Neural progenitor cell (in vitro differentiated cells): ENCODE data around the gene ATP2B3. TPM values are rescaled to one million over a fixed set of nuclear protein-coding genes. Genes with fewer than 3 reads are reported as not detected.
A peak's percentile ranks its signal among the peaks of the same experiment; 100 is the strongest.

Experiments used
- DNase-seq: peaks from one replicate; pipeline ENCODE4 v3.0.0-alpha.2; 2016; ENCODE audit warnings: low spot score
- H2AFZ ChIP-seq: fragments of 200-600 bp; sonication (generic); replicated peaks from 2 replicates; pipeline ENCODE4 v1.6.1; 2016; ENCODE audit warnings: antibody characterized with exemption
- H3F3A ChIP-seq: fragments of 200-600 bp; sonication (generic); 2 replicates; pipeline ENCODE4 v1.6.1; 2016; ENCODE audit warnings: antibody characterized with exemption, low read depth
- H3K27ac ChIP-seq: fragments of 200-600 bp; sonication (generic); 2 replicates; pipeline ENCODE4 v1.5.1; 2016; ENCODE audit warnings: mild to moderate bottlenecking
- H3K27me3 ChIP-seq: fragments of 200-600 bp; sonication (generic); 2 replicates; pipeline ENCODE4 v1.6.1; 2016; ENCODE audit warnings: mild to moderate bottlenecking, moderate library complexity
- H3K36me3 ChIP-seq: fragments of 200-600 bp; sonication (generic); 2 replicates; pipeline ENCODE4 v1.5.1; 2016
- H3K4me1 ChIP-seq: fragments of 200-600 bp; sonication (generic); 2 replicates; pipeline ENCODE4 v1.6.1; 2016; ENCODE audit warnings: mixed run types
- H3K4me2 ChIP-seq: fragments of 200-600 bp; sonication (generic); 2 replicates; pipeline ENCODE4 v1.6.1; 2016
- H3K4me3 ChIP-seq: fragments of 200-600 bp; sonication (generic); 2 replicates; pipeline ENCODE4 v1.5.1; 2016
- H3K79me2 ChIP-seq: fragments of 200-600 bp; sonication (generic); 2 replicates; pipeline ENCODE4 v1.6.1; 2016; ENCODE audit warnings: low read depth
- H3K9ac ChIP-seq: fragments of 200-600 bp; sonication (generic); 2 replicates; pipeline ENCODE4 v1.6.1; 2016
- H3K9me3 ChIP-seq: fragments of 200-600 bp; sonication (generic); 2 replicates; pipeline ENCODE4 v1.5.1; 2016; ENCODE audit warnings: low read depth
- H4K20me1 ChIP-seq: fragments of 200-600 bp; sonication (generic); 2 replicates; pipeline ENCODE4 v1.6.1; 2016; ENCODE audit warnings: low read depth
- H3K27ac Mint-ChIP-seq: 3 replicates; pipeline ENCODE4 v1.8.0; 2021; ENCODE audit warnings: mixed read lengths
- H3K27me3 Mint-ChIP-seq: 2 replicates; pipeline ENCODE4 v1.8.0; 2022; ENCODE audit warnings: low read depth, mild to moderate bottlenecking, inconsistent platforms, moderate library complexity, mixed read lengths; ENCODE audit not compliant: insufficient read depth
- H3K36me3 Mint-ChIP-seq: 3 replicates; pipeline ENCODE4 v1.8.0; 2021; ENCODE audit warnings: mixed read lengths
- H3K4me1 Mint-ChIP-seq: 3 replicates; pipeline ENCODE4 v1.8.0; 2021; ENCODE audit warnings: mixed read lengths
- H3K4me3 Mint-ChIP-seq: 3 replicates; pipeline ENCODE4 v1.8.0; 2021; ENCODE audit warnings: mild to moderate bottlenecking, moderate library complexity, mixed read lengths
- H3K9me3 Mint-ChIP-seq: 3 replicates; pipeline ENCODE4 v1.8.0; 2020; ENCODE audit warnings: mixed read lengths
- EZH2 ChIP-seq: fragments of 200-600 bp; sonication (generic); IDR thresholded peaks from 2 replicates; pipeline ENCODE4 v1.6.1; 2017; ENCODE audit warnings: antibody characterized with exemption, mild to moderate bottlenecking, moderate library complexity
- EZH2phosphoT487 ChIP-seq: fragments of 200-600 bp; sonication (generic); IDR thresholded peaks from 2 replicates; pipeline ENCODE4 v1.6.1; 2017; ENCODE audit warnings: antibody characterized with exemption
- total RNA-seq: library from RNA; depleted of rRNA; stranded (reverse); fragments of >200 nt; gene quantifications from 2 replicates; pipeline ENCODE4 v1.2.3, GENCODE V29; 2015; ENCODE audit warnings: low replicate concordance
- TF ChIP-seq, protein P1 (sequence below): fragments of 200-600 bp; sonication (generic); IDR thresholded peaks from 2 replicates; pipeline ENCODE4 v1.5.1; 2017; ENCODE audit warnings: antibody characterized with exemption, mild to moderate bottlenecking

The ATP2B3 gene
- total RNA-seq, 1 donor from 2014 or later, result not detected

DNA sequence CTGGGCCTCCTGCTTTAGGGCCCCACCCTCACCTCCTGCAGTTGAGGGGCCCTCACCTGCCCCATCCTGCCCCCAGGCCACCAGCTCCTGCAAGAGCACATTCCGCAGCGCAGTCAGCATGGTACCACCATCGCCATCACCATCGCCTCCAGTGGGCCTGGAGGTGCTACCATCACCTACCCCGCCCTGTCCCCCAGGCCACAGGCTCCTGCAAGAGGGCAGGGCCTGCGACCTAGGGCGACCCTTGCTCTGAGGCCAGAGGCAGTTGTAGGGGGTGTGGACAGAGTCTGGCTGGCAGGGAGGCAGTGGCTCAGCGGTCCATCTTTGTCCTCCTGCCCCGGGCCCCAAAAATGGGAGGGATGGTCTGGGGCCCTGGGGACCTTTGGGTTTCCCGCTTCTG lies 43.2 kb upstream of the ATP2B3 start:
- no peak overlapping the region for H3K27ac ChIP-seq
- no peak overlapping the region for H2AFZ ChIP-seq
- TF ChIP-seq, protein P1, sequence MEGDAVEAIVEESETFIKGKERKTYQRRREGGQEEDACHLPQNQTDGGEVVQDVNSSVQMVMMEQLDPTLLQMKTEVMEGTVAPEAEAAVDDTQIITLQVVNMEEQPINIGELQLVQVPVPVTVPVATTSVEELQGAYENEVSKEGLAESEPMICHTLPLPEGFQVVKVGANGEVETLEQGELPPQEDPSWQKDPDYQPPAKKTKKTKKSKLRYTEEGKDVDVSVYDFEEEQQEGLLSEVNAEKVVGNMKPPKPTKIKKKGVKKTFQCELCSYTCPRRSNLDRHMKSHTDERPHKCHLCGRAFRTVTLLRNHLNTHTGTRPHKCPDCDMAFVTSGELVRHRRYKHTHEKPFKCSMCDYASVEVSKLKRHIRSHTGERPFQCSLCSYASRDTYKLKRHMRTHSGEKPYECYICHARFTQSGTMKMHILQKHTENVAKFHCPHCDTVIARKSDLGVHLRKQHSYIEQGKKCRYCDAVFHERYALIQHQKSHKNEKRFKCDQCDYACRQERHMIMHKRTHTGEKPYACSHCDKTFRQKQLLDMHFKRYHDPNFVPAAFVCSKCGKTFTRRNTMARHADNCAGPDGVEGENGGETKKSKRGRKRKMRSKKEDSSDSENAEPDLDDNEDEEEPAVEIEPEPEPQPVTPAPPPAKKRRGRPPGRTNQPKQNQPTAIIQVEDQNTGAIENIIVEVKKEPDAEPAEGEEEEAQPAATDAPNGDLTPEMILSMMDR, result no peak
- TF ChIP-seq EZH2phosphoT487 (no peak), EZH2 (no peak)
- no peaks in the 10 kb centered on the region for H3F3A ChIP-seq
- H3K9ac ChIP-seq, result no peak overlapping the region
- H3K79me2 ChIP-seq, result no peaks in the 10 kb centered on the region
- Mint-ChIP-seq H3K27me3 (peaks cover 9% of the 10 kb centered on the region), H3K36me3 (no peaks in the 10 kb centered on the region), H3K9me3 (peaks cover 29% of the 10 kb centered on the region), H3K4me1 (no peaks in the 10 kb centered on the region), H3K27ac (no peak overlapping the region), H3K4me3 (no peak overlapping the region)
- H4K20me1 ChIP-seq, result peaks cover 7% of the 10 kb centered on the region
- no peaks in the 10 kb centered on the region for H3K4me1 ChIP-seq
- no peak overlapping the region for H3K4me3 ChIP-seq
- no peaks in the 10 kb centered on the region for H3K9me3 ChIP-seq
- no peaks in the 10 kb centered on the region for H3K36me3 ChIP-seq
- H3K4me2 ChIP-seq, result no peak overlapping the region
- peaks cover 22% of the 10 kb centered on the region for H3K27me3 ChIP-seq
- DNase-seq, result no peak

DNA sequence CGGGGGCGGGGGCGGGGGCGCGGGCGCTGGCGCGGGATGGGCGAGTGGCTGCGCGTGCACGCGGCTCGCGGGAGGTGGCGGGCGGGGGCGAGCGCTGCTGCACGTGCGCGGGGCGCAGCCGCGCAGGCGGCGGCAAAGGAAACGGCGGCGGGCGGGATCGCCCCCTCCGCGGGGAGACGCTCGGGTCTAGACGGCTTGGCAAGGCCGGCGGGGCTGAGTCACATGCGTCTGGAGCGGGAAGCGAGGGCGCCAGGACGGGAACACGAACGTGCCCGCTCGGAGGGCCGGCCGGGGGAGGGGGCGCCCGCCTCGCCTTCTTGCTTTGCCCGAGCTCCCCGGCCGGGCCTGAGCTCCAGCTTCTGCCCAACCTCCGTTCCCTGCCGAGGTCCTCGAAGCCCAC lies 42.7 kb upstream of the ATP2B3 start:
- H3K4me3 Mint-ChIP-seq, result no peak overlapping the region
- Histone ChIP-seq H3K79me2 (no peaks in the 10 kb centered on the region), H3K4me3 (no peak overlapping the region), H3F3A (no peaks in the 10 kb centered on the region), H3K4me1 (no peaks in the 10 kb centered on the region), H3K36me3 (no peaks in the 10 kb centered on the region), H2AFZ (peak overlapping the region; percentile 50), H3K27ac (no peak overlapping the region), H4K20me1 (peaks cover 4% of the 10 kb centered on the region), H3K4me2 (no peak overlapping the region), H3K9me3 (no peaks in the 10 kb centered on the region), H3K27me3 (peaks cover 22% of the 10 kb centered on the region), H3K9ac (no peak overlapping the region)
- H3K36me3 Mint-ChIP-seq, result no peaks in the 10 kb centered on the region
- peaks cover 7% of the 10 kb centered on the region for H3K27me3 Mint-ChIP-seq
- no peak overlapping the region for H3K27ac Mint-ChIP-seq
- peaks cover 29% of the 10 kb centered on the region for H3K9me3 Mint-ChIP-seq
- TF ChIP-seq, protein P1, result no peak
- peak; percentile 68 for DNase-seq
- H3K4me1 Mint-ChIP-seq, result no peaks in the 10 kb centered on the region

DNA sequence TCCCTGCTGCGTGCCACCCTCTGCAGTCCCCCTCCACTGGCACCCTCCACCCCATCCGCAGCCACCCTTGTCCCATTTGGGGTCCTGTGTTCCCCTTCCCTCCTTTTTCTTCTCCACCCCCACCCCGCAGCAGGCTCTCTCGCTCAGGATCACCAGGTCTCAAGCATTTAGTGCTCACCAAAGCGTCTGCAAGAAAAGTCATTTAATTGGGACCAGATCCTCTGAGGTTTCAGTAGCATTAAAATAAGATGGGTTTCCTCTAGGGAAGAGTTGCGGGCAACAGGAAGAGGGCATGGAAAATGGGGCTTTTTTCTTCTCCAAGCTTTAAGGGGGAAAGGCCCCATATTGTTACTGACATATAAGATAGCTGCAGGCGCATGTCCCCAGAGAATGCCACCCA lies 42.2 kb upstream of the ATP2B3 start:
- Histone ChIP-seq H3K79me2 (no peaks in the 10 kb centered on the region), H3K27me3 (peaks cover 22% of the 10 kb centered on the region), H3K36me3 (no peaks in the 10 kb centered on the region), H3F3A (no peaks in the 10 kb centered on the region), H3K27ac (no peak overlapping the region), H3K4me3 (no peak overlapping the region), H3K4me2 (no peak overlapping the region), H3K9me3 (no peaks in the 10 kb centered on the region), H3K4me1 (no peaks in the 10 kb centered on the region), H2AFZ (no peak overlapping the region), H4K20me1 (no peaks in the 10 kb centered on the region), H3K9ac (no peak overlapping the region)
- peaks cover 7% of the 10 kb centered on the region for H3K27me3 Mint-ChIP-seq
- peaks cover 29% of the 10 kb centered on the region for H3K9me3 Mint-ChIP-seq
- no peaks in the 10 kb centered on the region for H3K4me1 Mint-ChIP-seq
- H3K27ac Mint-ChIP-seq, result no peak overlapping the region
- no peak for TF ChIP-seq EZH2phosphoT487
- TF ChIP-seq EZH2, result no peak
- TF ChIP-seq, protein P1, result no peak
- H3K4me3 Mint-ChIP-seq, result peak overlapping the region; percentile 10
- no peak for DNase-seq
- H3K36me3 Mint-ChIP-seq, result no peaks in the 10 kb centered on the region
